ENCODE results near the gene RTL10. TPM values are rescaled to one million over a fixed set of nuclear protein-coding genes. Genes with fewer than 3 reads are reported as not detected.

The RTL10 gene
- total RNA-seq, 4 donors from 2014 or later = 3.5 to 12.8 (median 5.0) TPM

- no peaks in the 10 kb centered on the region for H3K9me3 ChIP-seq
- H3K4me3 ChIP-seq = no peak overlapping the region
- TF ChIP-seq POLR2A (IDR thresholded peaks at IDR 0.05) = no peak
- no peak for TF ChIP-seq CTCF (IDR thresholded peaks at IDR 0.05 in 4 of 5, conservative IDR thresholded peaks at IDR 0.05 in 1 of 5)
- in situ Hi-C loops (cut with MboI; ENCODE audit: low sequenced_read_pairs in 4 of 4) (no loop called here), intact Hi-C loops (cut with DNase I; ENCODE audit: low total_unique reads) (no loop called here)
- no peaks in the 10 kb centered on the region for H3K27me3 ChIP-seq
- DNase-seq (no peak), ATAC-seq (no peak)
- peaks cover 0 to 20% of the 10 kb centered on the region in 2 donors for H3K36me3 ChIP-seq
- peaks cover 27 to 28% of the 10 kb centered on the region in 2 donors for H3K4me1 ChIP-seq
- H3K27ac ChIP-seq = no peak overlapping the region
Measured at GRCh38 chr22:19847345-19847632, 7.4 kb downstream of the RTL10 start.

GRCh38 chr22:19846620-19847344 lies 7.9 kb downstream of the RTL10 start:
- H3K4me3 ChIP-seq = no peak overlapping the region
- no peaks in the 10 kb centered on the region for H3K9me3 ChIP-seq
- TF ChIP-seq CTCF (IDR thresholded peaks at IDR 0.05 in 4 of 5, conservative IDR thresholded peaks at IDR 0.05 in 1 of 5) (no peak), POLR2A (IDR thresholded peaks at IDR 0.05) (no peak)
- intact Hi-C loops (cut with DNase I; ENCODE audit: low total_unique reads) = no loop called here
- no peak overlapping the region for H3K27ac ChIP-seq
- no peaks in the 10 kb centered on the region for H3K27me3 ChIP-seq
- no peak for DNase-seq
- no peak for ATAC-seq
- peaks cover 0 to 15% of the 10 kb centered on the region in 2 donors for H3K36me3 ChIP-seq
- peaks cover 25 to 28% of the 10 kb centered on the region in 2 donors for H3K4me1 ChIP-seq
- in situ Hi-C loops (cut with MboI; ENCODE audit: low sequenced_read_pairs in 4 of 4) = no loop called here

- H3K4me1 ChIP-seq = peaks cover 25 to 28% of the 10 kb centered on the region in 2 donors
- in situ Hi-C loops (cut with MboI; ENCODE audit: low sequenced_read_pairs in 4 of 4) = no loop called here
- TF ChIP-seq CTCF (IDR thresholded peaks at IDR 0.05 in 4 of 5, conservative IDR thresholded peaks at IDR 0.05 in 1 of 5) (no peak), POLR2A (IDR thresholded peaks at IDR 0.05) (no peak)
- ATAC-seq (no peak), DNase-seq (no peak)
- no peaks in the 10 kb centered on the region for H3K27me3 ChIP-seq
- no peak overlapping the region for H3K4me3 ChIP-seq
- no peaks in the 10 kb centered on the region for H3K9me3 ChIP-seq
- H3K27ac ChIP-seq = peak overlapping the region in 2 of 4 donors; percentile 20 to 22
- intact Hi-C loops (cut with DNase I; ENCODE audit: low total_unique reads) = no loop called here
- peaks cover 0 to 1% of the 10 kb centered on the region in 2 donors for H3K36me3 ChIP-seq
Measured at GRCh38 chr22:19845054-19845722, 9.5 kb downstream of the RTL10 start.

GRCh38 chr22:19844377-19845053 lies 10.2 kb downstream of the RTL10 start:
- peaks cover 25 to 28% of the 10 kb centered on the region in 2 donors for H3K4me1 ChIP-seq
- H3K9me3 ChIP-seq = no peaks in the 10 kb centered on the region
- DNase-seq (peak in 1 of 2 donors; percentile 59), ATAC-seq (peak; percentile 47 to 61)
- intact Hi-C loops (cut with DNase I; ENCODE audit: low total_unique reads) = no loop called here
- in situ Hi-C loops (cut with MboI; ENCODE audit: low sequenced_read_pairs in 4 of 4) = no loop called here
- no peaks in the 10 kb centered on the region for H3K36me3 ChIP-seq
- peak overlapping the region in 2 of 4 donors; percentile 20 to 54 for H3K27ac ChIP-seq
- no peaks in the 10 kb centered on the region for H3K27me3 ChIP-seq
- no peak overlapping the region for H3K4me3 ChIP-seq
- TF ChIP-seq POLR2A (IDR thresholded peaks at IDR 0.05) = no peak
- TF ChIP-seq CTCF (IDR thresholded peaks at IDR 0.05 in 4 of 5, conservative IDR thresholded peaks at IDR 0.05 in 1 of 5) = no peak

Data from gastrocnemius medialis (tissue), 4 donors.